Measurements from ENCODE around the gene WDPCP. TPM values are rescaled to one million over a fixed set of nuclear protein-coding genes. Genes with fewer than 3 reads are reported as not detected.

Gene WDPCP
- total and polyA plus RNA-seq, 2 of the 4 experiments (the other 2 are of a cell fraction) = 2.2 to 10.2 TPM

DNA sequence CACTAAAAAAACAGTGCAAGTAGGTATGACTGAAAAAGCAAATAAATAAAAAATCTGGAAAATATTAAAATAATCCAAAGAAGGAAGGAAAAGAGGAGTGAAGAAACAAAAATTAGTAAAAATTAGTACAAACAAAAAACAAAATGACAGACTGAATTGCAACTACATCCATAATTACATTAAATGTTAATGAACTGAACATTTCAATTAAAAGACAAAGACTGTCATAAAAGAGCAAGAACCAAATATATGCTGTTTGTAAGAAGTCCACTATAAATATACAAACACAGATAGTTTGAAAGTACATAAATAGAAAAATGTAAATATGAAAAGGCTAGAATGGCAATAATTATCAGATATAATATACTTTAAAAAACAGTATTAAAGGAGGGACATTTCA lies 267.6 kb downstream of the WDPCP start:
- no peak for TF ChIP-seq CHD1 (IDR thresholded peaks at IDR 0.05; ENCODE audit: low read depth, low read length)
- TF ChIP-seq NFE2L2 (IDR thresholded peaks at IDR 0.05; ENCODE audit: low read depth, low read length) = no peak
- TF ChIP-seq POLR2A (IDR thresholded peaks at IDR 0.05; ENCODE audit: low read depth, low read length) = no peak
- TF ChIP-seq, protein P1, sequence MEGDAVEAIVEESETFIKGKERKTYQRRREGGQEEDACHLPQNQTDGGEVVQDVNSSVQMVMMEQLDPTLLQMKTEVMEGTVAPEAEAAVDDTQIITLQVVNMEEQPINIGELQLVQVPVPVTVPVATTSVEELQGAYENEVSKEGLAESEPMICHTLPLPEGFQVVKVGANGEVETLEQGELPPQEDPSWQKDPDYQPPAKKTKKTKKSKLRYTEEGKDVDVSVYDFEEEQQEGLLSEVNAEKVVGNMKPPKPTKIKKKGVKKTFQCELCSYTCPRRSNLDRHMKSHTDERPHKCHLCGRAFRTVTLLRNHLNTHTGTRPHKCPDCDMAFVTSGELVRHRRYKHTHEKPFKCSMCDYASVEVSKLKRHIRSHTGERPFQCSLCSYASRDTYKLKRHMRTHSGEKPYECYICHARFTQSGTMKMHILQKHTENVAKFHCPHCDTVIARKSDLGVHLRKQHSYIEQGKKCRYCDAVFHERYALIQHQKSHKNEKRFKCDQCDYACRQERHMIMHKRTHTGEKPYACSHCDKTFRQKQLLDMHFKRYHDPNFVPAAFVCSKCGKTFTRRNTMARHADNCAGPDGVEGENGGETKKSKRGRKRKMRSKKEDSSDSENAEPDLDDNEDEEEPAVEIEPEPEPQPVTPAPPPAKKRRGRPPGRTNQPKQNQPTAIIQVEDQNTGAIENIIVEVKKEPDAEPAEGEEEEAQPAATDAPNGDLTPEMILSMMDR (conservative IDR thresholded peaks at IDR 0.05; ENCODE audit: low read depth, low read length) = no peak
- no peak for TF ChIP-seq SMC3 (IDR thresholded peaks at IDR 0.05; ENCODE audit: low read depth, low read length)
- TF ChIP-seq FOS (IDR thresholded peaks at IDR 0.05; ENCODE audit: low read depth, low read length) = no peak
- TF ChIP-seq RCOR1 (IDR thresholded peaks at IDR 0.05; ENCODE audit: insufficient replicate concordance, low read length) = no peak
- Histone ChIP-seq H3K9me3 (ENCODE audit: control insufficient read depth, insufficient read depth, low read length) (no peaks in the 10 kb centered on the region), H4K91ac (ENCODE audit: insufficient read depth, low read depth, low read length) (no peak overlapping the region), H4K8ac (ENCODE audit: low read depth in 2 of 2, low read length in 2 of 2) (no peak overlapping the region), H2AFZ (replicated peaks; ENCODE audit: low read length, poor library complexity) (no peak overlapping the region), H3K18ac (ENCODE audit: low read depth, low read length) (no peak overlapping the region), H3K4me3 (ENCODE audit: insufficient read depth, low read depth, low read length) (no peak overlapping the region), H2BK20ac (ENCODE audit: low read depth, low read length) (no peak overlapping the region), H3K23ac (ENCODE audit: low read depth, low read length) (no peak overlapping the region), H4K5ac (ENCODE audit: low read depth, low read length) (no peak overlapping the region), H2AK9ac (replicated peaks; ENCODE audit: low read depth, low read length, poor library complexity) (no peak overlapping the region), H2BK120ac (ENCODE audit: low read depth, low read length) (no peak overlapping the region), H3K4ac (ENCODE audit: low read depth, low read length) (no peak overlapping the region), H3K56ac (ENCODE audit: extremely low read depth, insufficient read depth, low read length) (no peak overlapping the region), H3K14ac (replicated peaks; ENCODE audit: low read depth, low read length) (no peak overlapping the region), H2AK5ac (ENCODE audit: low read depth, low read length) (no peak overlapping the region), H2BK15ac (ENCODE audit: low read depth, low read length) (no peak overlapping the region), H3K27ac (ENCODE audit: insufficient read depth, low read length) (no peak overlapping the region), H3K36me3 (ENCODE audit: control insufficient read depth, insufficient read depth, low read length) (no peaks in the 10 kb centered on the region), H3K79me1 (ENCODE audit: low read depth in 1 of 2, low read length in 2 of 2) (no peaks in the 10 kb centered on the region), H4K20me1 (ENCODE audit: insufficient read depth, low read length) (no peaks in the 10 kb centered on the region), H3K4me2 (ENCODE audit: low read depth, low read length) (no peak overlapping the region), H3K27me3 (ENCODE audit: control insufficient read depth, insufficient read depth, low read length) (no peaks in the 10 kb centered on the region), H3K9me1 (ENCODE audit: insufficient read depth, low read length) (no peaks in the 10 kb centered on the region), H3K9ac (ENCODE audit: low read depth, low read length) (no peak overlapping the region), H2BK5ac (ENCODE audit: low read depth, low read length, poor library complexity, severe bottlenecking) (no peak overlapping the region), H3K4me1 (ENCODE audit: control insufficient read depth, insufficient read depth, low read length) (no peaks in the 10 kb centered on the region)
- ATAC-seq (ENCODE audit: low read depth) (no peak), DNase-seq (no peak)
- dilution Hi-C loops (cut with HindIII; ENCODE audit: low sequenced_read_pairs, unreplicated experiment) (no loop called here), in situ Hi-C loops (cut with MboI; ENCODE audit: low sequenced_read_pairs) (no loop called here), intact Hi-C loops (cut with micrococcal nuclease) (no loop called here)
- ChIA-PET POLR2A (ENCODE audit: unreplicated experiment) (no interaction called here), CTCF (no interaction called here)
- no TSS peak for BruUV-seq (replicated peaks)

Measured in IMR-90 (cell line).